Kidney (tissue), 14 donors: ENCODE measurements around the gene TRPV2. TPM values are rescaled to one million over a fixed set of nuclear protein-coding genes. Genes with fewer than 3 reads are reported as not detected.

ENCODE experiments used
- DNase-seq, 5 donors: peaks; one replicate each; pipeline ENCODE4 v3.0.0-alpha.2; 2013 to 2020
- FAIRE-seq: peaks from 2 replicates; lab custom pipeline; 2012; peaks lifted over from hg19 to GRCh38; lab: Jason Lieb, UNC
- H3K27ac ChIP-seq, 2 donors: one replicate each; pipeline ENCODE4 v1.7.0; 2013; ENCODE audit warnings: low read depth in 2 of 2, low read length in 2 of 2, inconsistent platforms in 1 of 2
- H3K27me3 ChIP-seq: one replicate; pipeline ENCODE4 v1.7.1; 2013; ENCODE audit warnings: low read length, inconsistent platforms; ENCODE audit not compliant: control insufficient read depth, insufficient read depth
- H3K36me3 ChIP-seq, 3 donors: one replicate each; pipeline versions ENCODE4 v1.7.0 to v1.7.1; 2013; ENCODE audit warnings: low read length in 3 of 3, control low read depth in 1 of 3, inconsistent platforms in 1 of 3; ENCODE audit not compliant: insufficient read depth in 3 of 3, control insufficient read depth in 2 of 3
- H3K4me1 ChIP-seq, 3 donors: one replicate each; pipeline versions ENCODE4 v1.7.0 to v1.7.1; 2013; ENCODE audit warnings: low read length in 3 of 3, inconsistent platforms in 1 of 3, low read depth in 1 of 3; ENCODE audit not compliant: control insufficient read depth in 2 of 3, insufficient read depth in 2 of 3
- H3K4me3 ChIP-seq, 3 donors: one replicate each; pipeline versions ENCODE4 v1.7.0 to v1.8.1; 2013; ENCODE audit warnings: low read length in 3 of 3, control low read depth in 1 of 3, inconsistent platforms in 1 of 3
- H3K9ac ChIP-seq, 3 donors: one replicate each; pipeline versions ENCODE4 v1.7.0 to v1.7.1; 2013; ENCODE audit warnings: low read length in 3 of 3, control low read depth in 1 of 3, inconsistent platforms in 1 of 3
- H3K9me3 ChIP-seq, 3 donors: one replicate each; pipeline versions ENCODE4 v1.7.0 to v1.7.1; 2013; ENCODE audit warnings: low read length in 3 of 3, control low read depth in 1 of 3, inconsistent platforms in 1 of 3; ENCODE audit not compliant: control insufficient read depth in 2 of 3, insufficient read depth in 1 of 3
- intact Hi-C: fragments of 100-400 bp; cut with DNase I; formaldehyde crosslinking; loops from one replicate; pipeline ENCODE4 v1.11.1; 2022
- polyA plus RNA-seq: library from polyadenylated mRNA; stranded (reverse); fragments of 350-450 nt; fragmentation: Illumina TruSeq; extraction: RNeasy Lipid Tissue Mini Kit (QIAGEN cat#74804); gene quantifications from one replicate; pipeline ENCODE4 v1.2.3, GENCODE V29; 2014; ENCODE audit warnings: low read depth, low replicate concordance; ENCODE audit not compliant: insufficient read depth
- total RNA-seq: library from RNA; stranded (reverse); fragmentation: NEBNext Ultra II Directional; extraction: Animal tissue kit (Norgen Biotek cat#: 25700); gene quantifications from one replicate; pipeline ENCODE4 v1.2.1, GENCODE V29; 2021
- TF ChIP-seq, protein P1 (sequence below): IDR thresholded peaks from 3 replicates; pipeline ENCODE4 v1.5.1; 2012; ENCODE audit warnings: mild to moderate bottlenecking, moderate library complexity, borderline replicate concordance; ENCODE audit not compliant: insufficient read depth; ENCODE audit errors: extremely low read depth
- donor health status: control.
- donor health status: control.
- donor health status: control.
- donor health status: control.
- donor health status: control.
- donor health status: DM: yes; HTN: yes; CAD: no.
- donor health status: Normal renal cell carcinoma (clear cell type).

Gene TRPV2
- total and polyA plus RNA-seq, 2 donors from 2014 or later, result 8.6 to 18.2 TPM

DNA sequence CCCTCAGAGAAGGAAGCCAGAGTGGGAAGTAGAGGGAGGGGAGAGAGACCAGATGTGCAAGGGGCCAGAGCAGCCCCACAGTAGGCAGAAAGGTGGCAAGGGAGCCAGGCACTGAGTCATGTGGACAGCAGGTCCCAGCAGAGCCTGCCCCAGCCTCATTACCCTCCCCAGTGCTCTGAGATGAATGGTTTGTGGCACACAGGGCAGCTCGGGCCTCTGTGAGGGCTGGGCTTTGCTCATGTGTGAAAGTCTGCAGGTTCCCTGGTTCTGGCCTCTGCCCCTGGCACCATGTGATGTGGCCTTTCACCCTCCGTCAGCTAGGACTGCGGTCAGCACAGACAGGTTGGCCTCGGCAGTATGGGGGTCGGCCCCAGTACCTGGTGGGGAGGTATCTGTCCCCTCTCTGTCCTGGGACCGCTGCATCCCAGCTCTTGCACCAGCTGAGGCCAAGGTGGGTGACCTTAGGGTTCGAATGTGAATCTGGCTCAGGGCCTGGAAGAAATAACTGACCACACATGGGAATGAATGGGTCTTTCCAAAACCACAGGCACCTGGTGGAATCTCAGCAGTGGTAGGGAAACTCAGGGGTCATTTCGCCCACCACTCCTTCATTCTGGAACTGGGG, 67.8 kb downstream of the TRPV2 start:
- H3K4me1 ChIP-seq, result peaks cover 0 to 13% (median 4%) of the 10 kb centered on the region in 3 donors
- DNase-seq (peak in 1 of 5 donors; percentile 36), FAIRE-seq (no peak)
- intact Hi-C loops, result no loop called here
- TF ChIP-seq, protein P1, sequence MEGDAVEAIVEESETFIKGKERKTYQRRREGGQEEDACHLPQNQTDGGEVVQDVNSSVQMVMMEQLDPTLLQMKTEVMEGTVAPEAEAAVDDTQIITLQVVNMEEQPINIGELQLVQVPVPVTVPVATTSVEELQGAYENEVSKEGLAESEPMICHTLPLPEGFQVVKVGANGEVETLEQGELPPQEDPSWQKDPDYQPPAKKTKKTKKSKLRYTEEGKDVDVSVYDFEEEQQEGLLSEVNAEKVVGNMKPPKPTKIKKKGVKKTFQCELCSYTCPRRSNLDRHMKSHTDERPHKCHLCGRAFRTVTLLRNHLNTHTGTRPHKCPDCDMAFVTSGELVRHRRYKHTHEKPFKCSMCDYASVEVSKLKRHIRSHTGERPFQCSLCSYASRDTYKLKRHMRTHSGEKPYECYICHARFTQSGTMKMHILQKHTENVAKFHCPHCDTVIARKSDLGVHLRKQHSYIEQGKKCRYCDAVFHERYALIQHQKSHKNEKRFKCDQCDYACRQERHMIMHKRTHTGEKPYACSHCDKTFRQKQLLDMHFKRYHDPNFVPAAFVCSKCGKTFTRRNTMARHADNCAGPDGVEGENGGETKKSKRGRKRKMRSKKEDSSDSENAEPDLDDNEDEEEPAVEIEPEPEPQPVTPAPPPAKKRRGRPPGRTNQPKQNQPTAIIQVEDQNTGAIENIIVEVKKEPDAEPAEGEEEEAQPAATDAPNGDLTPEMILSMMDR, result no peak
- H3K4me3 ChIP-seq, result no peak overlapping the region
- no peaks in the 10 kb centered on the region for H3K27me3 ChIP-seq
- H3K27ac ChIP-seq, result no peak overlapping the region
- no peak overlapping the region for H3K9ac ChIP-seq
- H3K9me3 ChIP-seq, result no peaks in the 10 kb centered on the region
- no peaks in the 10 kb centered on the region for H3K36me3 ChIP-seq

DNA sequence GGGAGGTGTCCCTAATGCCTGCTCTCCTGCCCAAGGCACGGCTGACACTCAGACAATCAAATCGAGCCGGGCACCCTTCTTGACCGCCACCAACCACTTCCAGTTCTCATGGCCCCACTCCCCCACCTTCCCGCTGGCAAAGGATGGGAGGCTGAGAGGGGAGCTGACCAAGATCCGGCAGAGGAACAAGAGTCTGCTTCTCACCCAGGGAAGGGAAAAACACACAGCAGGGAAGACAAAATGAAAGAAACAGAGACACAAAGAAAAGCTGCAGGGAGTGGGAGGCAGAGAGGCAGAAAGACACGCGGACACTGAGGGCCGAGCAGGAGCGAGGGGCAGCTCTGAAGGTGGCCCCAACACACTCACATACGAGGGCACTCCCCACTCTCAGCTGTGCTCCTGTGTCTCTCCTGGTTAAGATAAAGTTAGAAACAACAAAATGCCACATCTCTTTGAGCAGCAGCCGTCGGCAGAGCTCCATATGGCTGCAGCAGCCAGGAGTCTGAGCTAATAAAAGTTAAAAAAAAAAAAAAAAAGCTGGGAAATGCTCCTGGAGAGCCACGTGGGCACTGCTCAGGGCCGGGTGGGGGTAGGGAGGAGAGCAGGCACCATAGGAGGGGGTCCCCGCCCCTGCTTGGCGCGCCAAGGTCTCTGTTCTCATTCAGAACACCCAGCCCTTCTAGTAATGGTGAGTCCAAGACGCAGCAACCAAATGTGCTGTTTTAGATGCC, 69.2 kb downstream of the TRPV2 start:
- peak in 1 of 5 donors; percentile 53 for DNase-seq
- TF ChIP-seq, protein P1, result no peak

More for the DNA sequence above, 69.2 kb downstream of the TRPV2 start:
- Histone ChIP-seq H3K27me3 (no peaks in the 10 kb centered on the region), H3K9me3 (no peaks in the 10 kb centered on the region), H3K4me3 (no peak overlapping the region), H3K4me1 (peaks cover 0 to 16% (median 4%) of the 10 kb centered on the region in 3 donors), H3K27ac (no peak overlapping the region), H3K9ac (no peak overlapping the region), H3K36me3 (no peaks in the 10 kb centered on the region)
- no peak for FAIRE-seq
- intact Hi-C loops, result no loop called here

Other genes with a start within 250 kb of the TRPV2 start
- gene NCOR1, start 200.0 kb upstream of the TRPV2 start, total RNA-seq, result 136 TPM
- gene NCOR1, start 200.0 kb upstream of the TRPV2 start, polyA plus RNA-seq, result 44.9 TPM
- 33.5 TPM for gene PIGL, start 198.4 kb upstream of the TRPV2 start, total RNA-seq
- gene PIGL, start 198.4 kb upstream of the TRPV2 start, polyA plus RNA-seq, result 13.6 TPM
- 9.0 TPM for gene CENPV, start 62.1 kb upstream of the TRPV2 start, total RNA-seq
- 42.3 TPM for gene CENPV, start 62.1 kb upstream of the TRPV2 start, polyA plus RNA-seq
- 1,214 TPM for gene UBB, start 34.5 kb upstream of the TRPV2 start, total RNA-seq
- 2,605 TPM for gene UBB, start 34.5 kb upstream of the TRPV2 start, polyA plus RNA-seq
- 2.5 TPM for gene LRRC75A, start 76.6 kb downstream of the TRPV2 start, total RNA-seq
- 2.6 TPM for gene LRRC75A, start 76.6 kb downstream of the TRPV2 start, polyA plus RNA-seq
- gene ZNF287, start 153.6 kb downstream of the TRPV2 start, total RNA-seq, result 8.7 TPM
- 9.2 TPM for gene ZNF287, start 153.6 kb downstream of the TRPV2 start, polyA plus RNA-seq
- gene ZNF624, start 238.3 kb downstream of the TRPV2 start, total RNA-seq, result 7.8 TPM
- 0.90 TPM for gene ZNF624, start 238.3 kb downstream of the TRPV2 start, polyA plus RNA-seq